Vagina (tissue), 2 donors: ENCODE measurements around the gene LSG1.

ENCODE experiments used
- POLR2A ChIP-seq, 2 donors: fragments of 450-650 bp; IDR thresholded peaks; one replicate each; pipeline ENCODE4 v1.6.1; 2017; ENCODE audit warnings: antibody characterized with exemption in 2 of 2, mild to moderate bottlenecking in 2 of 2, moderate library complexity in 2 of 2
- TF ChIP-seq, protein P1 (sequence below), 3 experiments: fragments of 450-650 bp in 2 of 3; fragments of 200-600 bp in 1 of 3; sonication (generic) in 1 of 3; IDR thresholded peaks; one replicate each; pipeline ENCODE4 v1.5.1; 2017 to 2019; ENCODE audit warnings: antibody characterized with exemption in 3 of 3, mild to moderate bottlenecking in 2 of 3, moderate library complexity in 2 of 3

DNA sequence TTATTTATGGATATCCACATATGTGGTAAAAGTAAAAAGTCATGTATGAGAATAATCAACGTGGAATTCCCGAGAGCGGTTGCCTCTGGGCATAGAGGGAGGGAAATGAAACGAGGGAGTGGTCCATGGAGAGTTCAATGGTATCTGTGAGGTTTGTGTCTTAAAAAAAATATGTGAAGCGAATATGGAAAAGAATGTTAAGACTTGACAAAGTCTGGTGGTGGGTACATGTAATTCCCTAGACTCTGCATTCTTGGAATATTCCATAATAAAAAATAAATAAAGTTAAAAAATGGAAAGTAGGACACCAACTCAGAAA, 42.1 kb upstream of the LSG1 start:
- TF ChIP-seq, protein P1, sequence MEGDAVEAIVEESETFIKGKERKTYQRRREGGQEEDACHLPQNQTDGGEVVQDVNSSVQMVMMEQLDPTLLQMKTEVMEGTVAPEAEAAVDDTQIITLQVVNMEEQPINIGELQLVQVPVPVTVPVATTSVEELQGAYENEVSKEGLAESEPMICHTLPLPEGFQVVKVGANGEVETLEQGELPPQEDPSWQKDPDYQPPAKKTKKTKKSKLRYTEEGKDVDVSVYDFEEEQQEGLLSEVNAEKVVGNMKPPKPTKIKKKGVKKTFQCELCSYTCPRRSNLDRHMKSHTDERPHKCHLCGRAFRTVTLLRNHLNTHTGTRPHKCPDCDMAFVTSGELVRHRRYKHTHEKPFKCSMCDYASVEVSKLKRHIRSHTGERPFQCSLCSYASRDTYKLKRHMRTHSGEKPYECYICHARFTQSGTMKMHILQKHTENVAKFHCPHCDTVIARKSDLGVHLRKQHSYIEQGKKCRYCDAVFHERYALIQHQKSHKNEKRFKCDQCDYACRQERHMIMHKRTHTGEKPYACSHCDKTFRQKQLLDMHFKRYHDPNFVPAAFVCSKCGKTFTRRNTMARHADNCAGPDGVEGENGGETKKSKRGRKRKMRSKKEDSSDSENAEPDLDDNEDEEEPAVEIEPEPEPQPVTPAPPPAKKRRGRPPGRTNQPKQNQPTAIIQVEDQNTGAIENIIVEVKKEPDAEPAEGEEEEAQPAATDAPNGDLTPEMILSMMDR (IDR thresholded peaks at IDR 0.05): no peak
- TF ChIP-seq POLR2A (IDR thresholded peaks at IDR 0.05): no peak
